GM13976 (cell line): ENCODE data around the gene MLST8.

Experiments
- DNase-seq: peaks from one replicate; pipeline ENCODE4 v3.0.0; 2012; ENCODE audit warnings: low spot score
- in situ Hi-C: fragments of 300-500 bp; cut with MboI; formaldehyde crosslinking; loops from one replicate; pipeline ENCODE4 v1.12.0; 2022; ENCODE audit warnings: low sequenced_read_pairs, mixed read lengths, inconsistent platforms; ENCODE audit not compliant: unreplicated experiment
- TF ChIP-seq, protein P1 (sequence below): IDR thresholded peaks from 2 replicates; pipeline ENCODE4 v1.5.1; 2012; ENCODE audit warnings: borderline replicate concordance, mild to moderate bottlenecking; ENCODE audit not compliant: insufficient read depth; ENCODE audit errors: extremely low read depth, missing control alignments, control extremely low read depth

Gene MLST8

GRCh38 chr16:2178321-2179106 lies 26.7 kb upstream of the MLST8 start:
- DNase-seq, result peak; percentile 48
- TF ChIP-seq, protein P1, sequence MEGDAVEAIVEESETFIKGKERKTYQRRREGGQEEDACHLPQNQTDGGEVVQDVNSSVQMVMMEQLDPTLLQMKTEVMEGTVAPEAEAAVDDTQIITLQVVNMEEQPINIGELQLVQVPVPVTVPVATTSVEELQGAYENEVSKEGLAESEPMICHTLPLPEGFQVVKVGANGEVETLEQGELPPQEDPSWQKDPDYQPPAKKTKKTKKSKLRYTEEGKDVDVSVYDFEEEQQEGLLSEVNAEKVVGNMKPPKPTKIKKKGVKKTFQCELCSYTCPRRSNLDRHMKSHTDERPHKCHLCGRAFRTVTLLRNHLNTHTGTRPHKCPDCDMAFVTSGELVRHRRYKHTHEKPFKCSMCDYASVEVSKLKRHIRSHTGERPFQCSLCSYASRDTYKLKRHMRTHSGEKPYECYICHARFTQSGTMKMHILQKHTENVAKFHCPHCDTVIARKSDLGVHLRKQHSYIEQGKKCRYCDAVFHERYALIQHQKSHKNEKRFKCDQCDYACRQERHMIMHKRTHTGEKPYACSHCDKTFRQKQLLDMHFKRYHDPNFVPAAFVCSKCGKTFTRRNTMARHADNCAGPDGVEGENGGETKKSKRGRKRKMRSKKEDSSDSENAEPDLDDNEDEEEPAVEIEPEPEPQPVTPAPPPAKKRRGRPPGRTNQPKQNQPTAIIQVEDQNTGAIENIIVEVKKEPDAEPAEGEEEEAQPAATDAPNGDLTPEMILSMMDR, result no peak
- in situ Hi-C loops, result no loop called here

- no peak for DNase-seq
- in situ Hi-C loops, result no loop called here
- TF ChIP-seq, protein P1, result no peak
Measured at GRCh38 chr16:2179107-2179501, 26.1 kb upstream of the MLST8 start.

GRCh38 chr16:2179576-2179975 lies 25.7 kb upstream of the MLST8 start:
- in situ Hi-C loops, result no loop called here
- TF ChIP-seq, protein P1, result no peak

DNA sequence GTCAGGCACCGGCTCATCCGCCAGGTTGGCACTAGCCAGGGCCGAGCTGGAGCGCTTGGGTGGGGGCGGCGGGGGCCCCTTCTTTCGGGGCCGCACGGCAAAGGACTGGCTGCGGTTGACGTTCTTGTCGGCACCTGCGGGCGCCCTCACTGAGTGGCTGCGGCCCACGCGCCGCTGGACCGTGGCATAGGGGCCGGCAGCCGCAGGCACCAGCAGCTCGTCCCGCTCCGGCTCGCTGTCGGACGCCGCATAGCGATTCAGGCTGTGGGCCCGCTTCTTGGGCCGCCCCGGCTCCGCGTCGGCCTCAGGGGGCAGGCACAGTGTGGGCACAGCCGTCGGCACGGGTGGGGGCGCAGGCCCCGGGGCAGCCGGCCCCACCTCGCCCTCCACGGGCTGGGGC lies 24.8 kb upstream of the MLST8 start:
- no peak for DNase-seq
- TF ChIP-seq, protein P1, result no peak
- in situ Hi-C loops, result no loop called here

More at GRCh38 chr16:2179576-2179975, 25.7 kb upstream of the MLST8 start:
- DNase-seq, result no peak

DNA sequence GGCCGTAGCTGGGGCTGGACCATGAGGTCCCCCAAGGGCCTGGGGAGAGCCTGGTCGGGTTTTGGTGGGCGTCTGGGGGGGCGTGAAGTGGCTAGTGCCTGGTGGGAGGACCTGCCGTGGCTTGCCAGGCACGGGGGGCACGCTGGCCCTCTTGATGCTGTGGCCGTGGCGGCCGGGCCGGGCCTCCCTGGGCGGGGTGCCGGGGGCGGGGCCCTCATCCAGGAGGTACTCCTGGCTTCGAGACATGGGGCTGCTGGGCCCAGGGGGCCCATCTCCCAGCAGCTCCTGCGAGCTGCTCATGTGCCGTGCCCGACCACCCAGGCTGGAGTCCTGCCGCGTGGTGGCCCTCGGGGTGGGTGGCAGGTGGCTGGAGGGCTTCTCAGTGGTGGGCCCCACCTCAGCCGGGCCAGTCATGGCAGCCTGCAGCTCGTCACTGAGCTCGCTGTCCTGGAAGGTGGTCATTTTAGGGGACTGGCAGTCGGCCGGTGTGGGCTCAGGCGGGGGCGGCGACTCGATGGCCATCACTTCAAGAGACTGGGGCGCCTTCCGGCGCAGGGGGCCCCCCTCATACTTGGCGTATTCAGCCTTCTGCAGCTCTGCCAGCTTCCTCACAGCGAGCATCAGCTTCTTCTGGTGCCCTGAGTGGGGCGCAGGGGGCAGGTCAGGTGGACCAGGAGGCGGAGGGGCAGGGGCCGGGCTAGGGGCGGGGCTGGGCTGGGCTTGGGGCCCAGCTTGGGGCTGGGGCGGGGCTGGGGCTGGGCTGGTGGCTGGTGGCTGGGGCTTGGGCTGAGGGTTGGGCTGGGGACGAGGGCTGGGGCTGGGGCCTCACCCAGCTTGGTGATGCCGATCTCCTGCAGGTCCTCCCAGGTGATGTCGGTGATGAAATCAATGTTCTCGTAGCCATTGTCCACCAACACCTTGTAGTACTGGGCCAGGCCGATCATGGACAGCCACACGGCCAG lies 24.0 kb upstream of the MLST8 start:
- in situ Hi-C loops, result no loop called here
- TF ChIP-seq, protein P1, result no peak
- no peak for DNase-seq

DNA sequence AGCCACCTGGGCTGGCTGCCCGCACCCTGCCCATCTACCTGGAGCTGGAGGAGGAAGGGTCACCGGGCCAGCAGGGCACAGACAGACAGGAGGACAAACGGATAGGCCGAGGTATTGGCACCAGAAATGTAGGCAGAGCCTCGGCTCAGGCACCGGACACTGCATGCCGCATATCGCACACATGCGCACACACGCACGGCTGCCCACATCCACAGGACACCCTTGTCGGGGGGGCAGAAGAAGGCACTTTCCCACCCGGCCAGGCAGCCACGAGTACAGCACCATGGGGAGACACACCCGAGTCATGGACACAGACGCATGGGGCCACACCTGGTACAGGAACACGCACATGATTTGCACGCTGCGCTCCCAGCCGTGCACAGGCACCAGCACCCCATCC lies 23.3 kb upstream of the MLST8 start:
- TF ChIP-seq, protein P1, result no peak
- DNase-seq, result no peak
- in situ Hi-C loops, result no loop called here
